GM19324 (cell line): ENCODE results near the gene SERPINE1.
A peak's percentile ranks its signal among the peaks of the same experiment; 100 is the strongest.
"Not testable (repeated sequence)": the region's sequence is repeated elsewhere in the genome, so short reads cannot be mapped to it uniquely, and the experiment has no call there.

Experiments used
- ATAC-seq: cut with Tn5 transposase; IDR thresholded peaks from one replicate; pipeline ENCODE4 v1.9.1; 2021; ENCODE audit warnings: mild to moderate bottlenecking, moderate library complexity; ENCODE audit not compliant: unreplicated experiment, low FRiP score

SERPINE1 gene

GRCh38 chr7:101121991-101122932 is 4.6 kb upstream of the SERPINE1 start:
- ATAC-seq, result no peak

GRCh38 chr7:101122933-101123702 is 3.8 kb upstream of the SERPINE1 start:
- no peak for ATAC-seq

- ATAC-seq, result no peak
Measured at GRCh38 chr7:101123703-101124068, 3.2 kb upstream of the SERPINE1 start.

- ATAC-seq, result no peak
Measured at GRCh38 chr7:101124376-101125056, 2.4 kb upstream of the SERPINE1 start.

GRCh38 chr7:101125989-101126650 is 784 bp upstream of the SERPINE1 start:
- peak; percentile 57 for ATAC-seq

- no peak for ATAC-seq
Measured at GRCh38 chr7:101127460-101128039, 646 bp downstream of the SERPINE1 start.

- ATAC-seq, result no peak
Measured at GRCh38 chr7:101128040-101128834, 1.3 kb downstream of the SERPINE1 start.

GRCh38 chr7:101129603-101130117 is 2.8 kb downstream of the SERPINE1 start:
- ATAC-seq, result no peak

GRCh38 chr7:101132626-101133600 is 6.0 kb downstream of the SERPINE1 start:
- not testable (repeated sequence) for ATAC-seq

- ATAC-seq, result no peak
Measured at GRCh38 chr7:101133621-101134398, 6.9 kb downstream of the SERPINE1 start.

- no peak for ATAC-seq
Measured at GRCh38 chr7:101134399-101134980, 7.6 kb downstream of the SERPINE1 start.

GRCh38 chr7:101137651-101138212 is 10.8 kb downstream of the SERPINE1 start:
- ATAC-seq, result no peak

- no peak for ATAC-seq
Measured at GRCh38 chr7:101138213-101138870, 11.4 kb downstream of the SERPINE1 start.

- ATAC-seq, result no peak
Measured at GRCh38 chr7:101140339-101140699, 13.4 kb downstream of the SERPINE1 start.

GRCh38 chr7:101140746-101141382 is 14.0 kb downstream of the SERPINE1 start:
- ATAC-seq, result no peak
